ENCODE data around the gene PSMB8.

- TF ChIP-seq CTCF (IDR thresholded peaks at IDR 0.05), result no peak
- TF ChIP-seq POLR2A (IDR thresholded peaks at IDR 0.05), result no peak
- TF ChIP-seq EP300 (IDR thresholded peaks at IDR 0.05; ENCODE audit: low read depth), result no peak
- TF ChIP-seq POLR2AphosphoS5 (IDR thresholded peaks at IDR 0.05), result no peak
These were observed 27.1 kb downstream of the PSMB8 start, which contains the start of gene HLA-DOB for GRCh38 chr6:32816746-32817204.
